HG03135 (cell line): Measurements from ENCODE around the gene SELL.
"Not testable (repeated sequence)": the region's sequence is repeated elsewhere in the genome, so short reads cannot be mapped to it uniquely, and the experiment has no call there.

Experiments
- ATAC-seq: cut with Tn5 transposase; IDR thresholded peaks from one replicate; pipeline ENCODE4 v1.9.1; 2021; ENCODE audit warnings: mild to moderate bottlenecking, moderate library complexity; ENCODE audit not compliant: unreplicated experiment

The SELL gene

DNA sequence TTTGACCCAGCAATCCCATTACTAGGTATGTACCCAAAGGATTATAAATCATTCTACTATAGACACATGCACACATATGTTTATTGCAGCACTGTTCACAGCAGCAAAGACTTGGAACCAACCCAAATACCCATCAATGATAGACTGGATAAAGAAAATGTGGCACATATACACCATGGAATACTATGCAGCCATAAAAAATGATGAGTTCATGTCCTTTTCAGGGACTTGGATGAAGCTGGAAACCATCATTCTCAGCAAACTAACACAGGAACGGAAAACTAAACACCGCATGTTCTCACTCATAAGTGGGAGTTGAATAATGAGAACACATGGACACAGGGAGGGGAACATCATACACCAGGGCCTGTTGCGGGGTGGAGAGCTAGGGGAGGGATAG is 41.2 kb downstream of the SELL start:
- ATAC-seq, result not testable (repeated sequence)

DNA sequence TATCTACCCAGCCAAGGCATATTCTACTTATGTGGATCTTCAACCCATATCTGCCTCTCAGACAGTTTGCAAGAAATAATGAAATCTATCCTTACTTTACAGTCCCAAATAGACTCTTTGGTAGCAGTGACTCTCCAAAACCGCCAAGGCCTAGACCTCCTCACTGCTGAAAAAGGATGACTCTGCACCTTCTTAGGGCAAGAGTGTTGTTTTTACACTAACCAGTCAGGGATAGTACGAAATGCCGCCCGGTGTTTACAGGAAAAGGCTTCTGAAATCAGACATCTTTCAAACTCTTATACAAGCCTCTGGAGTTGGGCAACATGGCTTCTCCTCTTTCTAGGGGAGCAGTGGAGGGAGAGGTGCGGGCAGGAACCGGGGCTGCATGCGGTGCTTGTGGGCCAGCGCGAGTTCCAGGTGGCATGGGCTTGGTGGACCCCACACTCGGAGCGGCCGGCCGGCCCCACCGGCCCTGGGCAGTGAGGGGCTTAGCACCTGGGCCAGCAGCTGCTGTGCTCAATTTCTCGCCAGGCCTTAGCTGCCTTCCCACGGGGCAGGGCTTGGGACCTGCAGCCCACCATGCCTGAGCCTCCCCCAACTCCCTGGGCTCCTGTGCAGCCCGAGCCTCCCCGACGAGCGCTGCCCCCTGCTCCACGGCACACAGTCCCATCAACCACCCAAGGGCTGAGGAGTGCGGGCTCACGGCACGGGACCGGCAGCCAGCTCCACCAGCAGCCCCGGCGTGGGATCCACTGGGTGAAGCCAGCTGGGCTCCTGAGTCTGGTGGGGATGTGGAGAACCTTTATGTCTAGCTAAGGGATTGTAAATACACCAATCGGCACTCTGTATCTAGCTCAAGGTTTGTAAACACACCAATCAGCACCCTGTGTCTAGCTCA is 43.5 kb downstream of the SELL start:
- not testable (repeated sequence) for ATAC-seq

DNA sequence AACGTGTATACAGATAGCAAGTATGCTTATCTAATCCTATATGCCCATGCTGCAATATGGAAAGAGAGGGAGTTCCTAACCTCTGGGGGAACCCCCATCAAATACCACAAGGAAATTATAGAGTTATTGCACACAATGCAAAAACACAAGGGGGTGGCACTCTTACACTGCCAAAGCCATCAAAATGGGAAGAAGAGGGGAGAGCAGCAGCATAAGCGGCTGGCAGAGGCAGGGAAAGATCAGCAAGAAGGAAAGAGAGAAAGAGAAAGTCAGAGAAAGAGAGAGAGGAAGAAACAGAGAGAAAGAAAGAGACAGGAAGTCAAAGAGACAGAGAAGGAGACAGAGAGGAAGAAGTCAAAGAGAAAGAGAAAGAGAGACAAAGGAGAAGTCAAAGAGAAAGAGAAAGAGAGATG is 44.2 kb downstream of the SELL start:
- ATAC-seq, result not testable (repeated sequence)

DNA sequence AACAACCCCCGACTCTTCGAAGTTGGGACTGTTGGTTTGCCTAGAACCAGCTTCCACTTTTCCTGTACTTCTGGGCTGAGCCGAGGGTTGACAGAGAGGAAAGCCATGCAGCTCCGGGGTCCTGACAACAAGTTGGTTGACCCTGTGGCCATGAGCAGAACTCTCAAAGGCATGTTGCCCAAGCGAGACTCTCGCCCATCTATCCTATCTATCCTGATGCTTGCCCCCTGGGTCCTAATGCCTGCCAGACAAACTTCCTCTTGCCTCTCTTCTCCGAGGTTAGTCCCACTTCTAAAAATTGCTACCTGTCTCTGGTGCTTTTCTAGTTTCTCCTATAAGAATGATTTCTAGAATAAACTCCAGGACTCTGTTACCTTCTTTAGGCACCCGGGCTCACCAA is 48.7 kb downstream of the SELL start:
- not testable (repeated sequence) for ATAC-seq

DNA sequence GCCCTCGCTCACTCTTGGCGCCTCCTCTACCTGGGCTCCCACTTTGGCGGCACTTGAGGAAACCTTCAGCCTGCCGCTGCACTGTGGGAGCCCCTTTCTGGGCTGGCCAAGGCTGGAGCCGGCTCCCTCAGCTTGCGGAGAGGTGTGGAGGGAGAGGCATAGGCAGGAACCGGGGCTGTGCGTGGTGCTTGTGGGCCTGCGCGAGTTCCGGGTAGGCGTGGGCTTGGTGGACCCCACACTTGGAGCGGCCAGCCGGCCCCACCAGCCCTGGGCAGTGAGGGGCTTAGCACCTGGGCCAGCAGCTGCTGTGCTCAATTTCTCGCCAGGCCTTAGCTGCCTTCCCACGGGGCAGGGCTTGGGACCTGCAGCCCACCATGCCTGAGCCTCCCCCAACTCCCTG is 50.4 kb downstream of the SELL start:
- ATAC-seq, result not testable (repeated sequence)

DNA sequence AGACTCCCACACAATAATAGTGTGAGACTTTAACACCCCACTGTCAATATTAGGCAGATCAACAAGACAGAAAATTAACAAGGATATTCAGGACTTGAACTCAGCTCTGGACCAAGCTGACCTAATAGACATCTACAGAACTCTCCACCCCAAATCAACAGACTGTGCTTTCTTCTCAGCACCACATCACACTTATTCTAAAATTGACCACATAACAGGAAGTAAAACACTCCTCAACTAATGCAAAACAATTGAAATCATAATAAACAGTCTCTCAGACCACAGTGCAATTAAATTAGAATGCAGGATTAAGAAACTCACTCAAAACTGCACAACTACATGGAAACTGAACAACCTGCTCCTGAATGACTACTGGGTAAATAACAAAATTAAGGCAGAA is 52.6 kb downstream of the SELL start:
- ATAC-seq, result not testable (repeated sequence)

DNA sequence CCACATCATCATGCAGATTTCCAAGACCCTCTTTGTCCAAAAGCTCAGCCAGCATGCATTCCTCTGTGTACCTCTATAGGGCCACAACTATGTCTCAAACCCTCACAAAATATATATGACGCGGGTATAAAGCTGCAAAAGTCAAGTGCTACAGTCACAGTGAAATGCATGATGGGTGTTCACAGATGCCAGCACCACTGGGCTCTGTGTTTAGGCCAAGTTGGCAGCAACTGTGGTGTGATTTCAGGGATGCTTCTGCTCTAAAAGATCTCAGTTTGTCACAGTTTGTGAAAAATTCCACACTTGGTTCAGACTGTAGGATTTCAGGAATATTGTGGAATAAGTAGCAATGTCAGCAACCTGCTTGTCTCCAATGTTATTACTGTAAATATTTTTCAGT is 57.5 kb downstream of the SELL start:
- no peak for ATAC-seq

DNA sequence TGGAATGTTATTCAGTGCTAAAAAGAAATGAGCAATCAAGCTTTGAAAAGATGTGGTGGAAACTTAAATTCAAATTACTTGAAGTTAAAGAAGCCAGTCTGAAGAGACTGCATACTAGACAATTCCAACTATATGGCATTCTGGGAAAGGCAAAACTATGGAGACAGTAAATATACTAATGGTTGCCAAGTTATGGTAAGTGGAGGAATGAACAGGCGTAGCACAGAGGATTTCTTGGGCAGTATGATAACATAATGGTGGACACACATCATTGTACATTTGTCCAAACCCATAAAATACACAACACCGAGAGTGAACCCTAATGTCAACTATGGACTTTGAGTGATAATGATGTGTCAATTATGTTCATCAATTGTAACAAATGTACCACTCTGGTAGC is 60.4 kb downstream of the SELL start:
- ATAC-seq, result no peak

DNA sequence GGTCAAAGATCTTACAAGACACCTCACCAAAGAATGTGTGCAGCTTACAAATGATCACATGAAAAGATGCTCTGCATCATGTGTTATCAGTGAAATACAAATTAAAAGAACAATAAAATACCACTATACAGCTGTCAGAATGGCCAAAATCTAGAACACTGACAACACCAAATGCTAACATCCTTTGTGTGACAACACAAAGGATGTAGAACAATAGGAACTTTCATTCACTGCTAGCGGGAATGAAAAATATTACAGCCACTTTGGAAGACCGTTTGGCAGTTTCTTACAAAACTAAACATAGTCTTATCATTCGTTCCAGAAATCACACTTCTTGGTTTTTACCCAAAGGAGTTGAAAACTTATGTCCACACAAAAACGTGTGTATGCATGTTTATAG is 60.9 kb downstream of the SELL start:
- ATAC-seq, result no peak

DNA sequence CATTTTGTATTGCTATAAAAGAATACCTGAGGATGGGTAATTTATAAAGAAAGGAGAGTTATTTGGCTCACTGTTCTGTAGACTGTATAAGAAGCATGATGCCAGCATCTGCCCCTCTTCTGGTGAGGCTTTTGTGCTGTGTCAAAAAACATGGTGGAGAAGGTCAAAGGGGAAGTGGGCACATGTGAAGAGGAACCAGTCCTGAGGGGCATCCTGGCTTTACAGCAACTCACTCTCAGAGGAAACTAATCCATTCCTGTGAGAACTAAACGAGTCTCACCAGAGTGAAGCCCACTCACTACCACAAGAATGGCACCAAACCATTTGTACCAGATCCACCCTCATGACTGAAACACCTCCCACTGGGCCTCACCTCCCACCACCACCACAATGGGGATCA is 62.7 kb downstream of the SELL start:
- ATAC-seq, result no peak

DNA sequence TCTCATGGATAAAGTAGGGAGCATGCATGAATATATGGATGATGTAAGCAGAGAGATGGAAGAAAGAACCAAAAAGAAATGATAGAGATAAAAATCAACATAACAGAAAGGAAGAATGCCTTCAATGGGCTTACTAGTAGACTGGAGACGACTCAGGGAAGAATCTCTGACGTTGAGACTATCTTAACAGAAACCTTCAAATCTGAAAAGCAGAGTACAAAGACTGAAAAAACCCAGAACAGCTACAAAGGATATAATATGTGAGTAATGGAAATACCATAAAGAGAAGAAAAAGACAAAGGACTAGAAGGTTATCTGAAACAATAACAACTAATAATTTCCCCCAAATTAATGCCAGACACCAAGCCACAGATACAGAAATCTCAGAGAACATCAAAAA is 63.2 kb downstream of the SELL start:
- no peak for ATAC-seq

DNA sequence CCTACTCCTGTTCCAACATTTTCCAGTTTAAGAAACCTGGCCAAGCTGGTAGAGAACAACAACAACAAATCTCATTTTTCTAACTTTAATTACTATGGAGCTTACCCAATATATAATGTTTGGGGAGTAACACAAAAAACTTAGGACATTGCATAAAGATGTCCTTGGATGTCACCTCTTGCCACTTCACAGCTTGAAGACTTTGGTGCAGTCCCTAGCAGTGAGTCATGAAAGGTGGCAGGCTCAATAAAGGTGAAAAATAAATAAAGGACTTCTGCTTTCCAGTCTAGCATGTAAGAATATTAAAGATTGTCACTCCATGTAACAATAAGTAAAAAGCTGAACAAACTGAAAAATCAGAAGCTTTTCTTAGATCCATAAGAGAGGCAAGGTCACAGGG is 63.9 kb downstream of the SELL start:
- no peak for ATAC-seq

DNA sequence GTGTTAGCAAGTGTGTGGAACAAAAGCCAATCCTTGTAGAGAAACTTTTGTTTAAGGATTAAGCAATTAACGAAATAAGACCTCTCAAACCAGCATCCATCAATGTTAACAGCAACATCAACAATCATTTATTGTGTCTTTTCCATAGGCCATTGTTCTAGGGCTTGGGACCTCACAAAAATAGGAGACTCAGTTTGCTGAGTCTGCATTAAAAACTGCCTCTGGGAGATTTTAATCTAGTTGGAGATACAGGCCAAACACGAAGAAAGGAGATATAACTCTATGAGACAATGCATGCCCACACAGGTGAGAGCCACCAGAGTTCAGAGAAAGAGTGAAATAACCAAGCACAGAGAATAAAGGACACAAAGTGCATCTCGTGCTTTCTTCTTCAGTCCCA is 67.1 kb downstream of the SELL start:
- no peak for ATAC-seq
